Neural crest cell (in vitro differentiated cells): ENCODE data around the gene CACNA2D2. TPM values are rescaled to one million over a fixed set of nuclear protein-coding genes. Genes with fewer than 3 reads are reported as not detected.

Experiments used
- DNase-seq: peaks from one replicate; pipeline ENCODE4 v3.0.0; 2021; ENCODE audit warnings: low read depth, mixed read lengths, low spot score
- H3K27ac Mint-ChIP-seq: one replicate; pipeline ENCODE4 v1.8.0; 2021; ENCODE audit warnings: mild to moderate bottlenecking, mixed read lengths; ENCODE audit not compliant: unreplicated experiment
- H3K27me3 Mint-ChIP-seq: 2 replicates; pipeline ENCODE4 v1.8.0; 2021; ENCODE audit warnings: low read depth, mild to moderate bottlenecking, mixed read lengths
- H3K36me3 Mint-ChIP-seq: 2 replicates; pipeline ENCODE4 v1.8.0; 2021; ENCODE audit warnings: low read depth, mild to moderate bottlenecking, mixed read lengths
- H3K4me1 Mint-ChIP-seq: 2 replicates; pipeline ENCODE4 v1.8.0; 2021; ENCODE audit warnings: mixed read lengths
- H3K4me3 Mint-ChIP-seq: one replicate; pipeline ENCODE4 v1.8.0; 2021; ENCODE audit warnings: mild to moderate bottlenecking, mixed read lengths
- H3K9me3 Mint-ChIP-seq: 2 replicates; pipeline ENCODE4 v1.8.0; 2021; ENCODE audit warnings: mixed read lengths
- total RNA-seq: library from RNA; stranded (reverse); gene quantifications from 2 replicates; pipeline ENCODE4 v1.2.1, GENCODE V29; 2021
- TF ChIP-seq, protein P1 (sequence below): fragments of 200-600 bp; sonication (generic); conservative IDR thresholded peaks from 2 replicates; pipeline ENCODE4 v1.5.0; 2021; ENCODE audit warnings: antibody characterized with exemption, mild to moderate bottlenecking

Gene CACNA2D2
- total RNA-seq, 1 donor from 2014 or later = 8.7 TPM

DNA sequence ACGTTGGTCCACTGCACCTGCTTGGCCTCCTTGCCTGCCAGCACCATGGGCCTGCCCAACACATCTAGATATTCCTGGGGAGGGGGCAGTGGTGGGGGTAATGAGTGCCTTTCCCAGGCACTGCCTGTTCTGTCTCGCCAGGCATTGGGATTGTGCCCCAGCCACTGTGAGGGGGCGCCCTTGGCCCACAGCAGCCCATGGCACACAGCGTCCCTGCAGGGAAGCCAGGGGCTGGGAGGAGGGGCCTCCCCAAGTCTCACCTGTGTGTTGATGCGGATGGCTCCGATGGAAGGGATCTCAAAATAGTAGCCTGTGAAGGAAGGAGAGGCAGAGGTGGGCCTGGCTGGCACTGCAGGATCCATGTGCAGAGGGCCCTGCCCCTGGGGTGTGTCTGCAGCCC is 125.4 kb downstream of the CACNA2D2 start:
- Mint-ChIP-seq H3K27me3 (no peaks in the 10 kb centered on the region), H3K36me3 (no peaks in the 10 kb centered on the region), H3K4me1 (peaks cover 12% of the 10 kb centered on the region), H3K9me3 (no peaks in the 10 kb centered on the region), H3K27ac (no peak overlapping the region), H3K4me3 (no peak overlapping the region)
- TF ChIP-seq, protein P1, sequence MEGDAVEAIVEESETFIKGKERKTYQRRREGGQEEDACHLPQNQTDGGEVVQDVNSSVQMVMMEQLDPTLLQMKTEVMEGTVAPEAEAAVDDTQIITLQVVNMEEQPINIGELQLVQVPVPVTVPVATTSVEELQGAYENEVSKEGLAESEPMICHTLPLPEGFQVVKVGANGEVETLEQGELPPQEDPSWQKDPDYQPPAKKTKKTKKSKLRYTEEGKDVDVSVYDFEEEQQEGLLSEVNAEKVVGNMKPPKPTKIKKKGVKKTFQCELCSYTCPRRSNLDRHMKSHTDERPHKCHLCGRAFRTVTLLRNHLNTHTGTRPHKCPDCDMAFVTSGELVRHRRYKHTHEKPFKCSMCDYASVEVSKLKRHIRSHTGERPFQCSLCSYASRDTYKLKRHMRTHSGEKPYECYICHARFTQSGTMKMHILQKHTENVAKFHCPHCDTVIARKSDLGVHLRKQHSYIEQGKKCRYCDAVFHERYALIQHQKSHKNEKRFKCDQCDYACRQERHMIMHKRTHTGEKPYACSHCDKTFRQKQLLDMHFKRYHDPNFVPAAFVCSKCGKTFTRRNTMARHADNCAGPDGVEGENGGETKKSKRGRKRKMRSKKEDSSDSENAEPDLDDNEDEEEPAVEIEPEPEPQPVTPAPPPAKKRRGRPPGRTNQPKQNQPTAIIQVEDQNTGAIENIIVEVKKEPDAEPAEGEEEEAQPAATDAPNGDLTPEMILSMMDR = no peak
- DNase-seq = no peak

DNA sequence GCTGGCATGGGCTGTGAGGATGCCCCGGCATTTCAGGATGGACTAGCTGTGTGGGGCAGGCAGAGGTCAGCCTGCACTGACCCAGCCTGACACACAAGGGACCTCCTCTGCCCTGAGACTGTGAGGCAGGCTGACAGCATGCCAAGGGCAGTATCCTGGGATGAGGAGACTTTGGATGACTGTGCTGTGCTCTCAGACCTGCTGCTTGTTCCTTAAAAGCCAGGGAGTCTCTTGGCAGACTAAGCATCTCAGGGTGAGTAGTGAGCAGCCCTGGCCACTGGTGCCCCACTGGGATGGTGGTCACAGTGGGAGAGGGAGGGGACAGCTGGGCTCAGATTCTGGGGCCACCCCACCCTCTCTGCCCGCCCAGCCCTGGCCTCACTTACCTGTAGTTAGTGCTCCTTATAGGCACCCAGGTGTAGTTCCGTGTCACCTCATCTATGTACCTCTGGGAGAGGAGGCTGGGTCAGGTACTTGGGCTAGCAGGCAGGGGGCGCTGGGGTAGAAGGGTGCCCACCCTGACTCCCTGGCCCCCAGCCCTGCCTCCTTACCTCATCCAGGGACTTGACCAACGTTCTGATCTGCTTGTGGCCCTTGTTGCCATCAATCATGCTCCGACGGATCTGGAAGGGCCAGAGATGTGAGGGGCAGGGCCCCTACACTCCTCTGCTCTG is 128.0 kb downstream of the CACNA2D2 start:
- TF ChIP-seq, protein P1 = peak; percentile 21
- Mint-ChIP-seq H3K4me1 (peaks cover 25% of the 10 kb centered on the region), H3K9me3 (no peaks in the 10 kb centered on the region), H3K4me3 (no peak overlapping the region), H3K27me3 (no peaks in the 10 kb centered on the region), H3K27ac (no peak overlapping the region), H3K36me3 (no peaks in the 10 kb centered on the region)
- DNase-seq = no peak

DNA sequence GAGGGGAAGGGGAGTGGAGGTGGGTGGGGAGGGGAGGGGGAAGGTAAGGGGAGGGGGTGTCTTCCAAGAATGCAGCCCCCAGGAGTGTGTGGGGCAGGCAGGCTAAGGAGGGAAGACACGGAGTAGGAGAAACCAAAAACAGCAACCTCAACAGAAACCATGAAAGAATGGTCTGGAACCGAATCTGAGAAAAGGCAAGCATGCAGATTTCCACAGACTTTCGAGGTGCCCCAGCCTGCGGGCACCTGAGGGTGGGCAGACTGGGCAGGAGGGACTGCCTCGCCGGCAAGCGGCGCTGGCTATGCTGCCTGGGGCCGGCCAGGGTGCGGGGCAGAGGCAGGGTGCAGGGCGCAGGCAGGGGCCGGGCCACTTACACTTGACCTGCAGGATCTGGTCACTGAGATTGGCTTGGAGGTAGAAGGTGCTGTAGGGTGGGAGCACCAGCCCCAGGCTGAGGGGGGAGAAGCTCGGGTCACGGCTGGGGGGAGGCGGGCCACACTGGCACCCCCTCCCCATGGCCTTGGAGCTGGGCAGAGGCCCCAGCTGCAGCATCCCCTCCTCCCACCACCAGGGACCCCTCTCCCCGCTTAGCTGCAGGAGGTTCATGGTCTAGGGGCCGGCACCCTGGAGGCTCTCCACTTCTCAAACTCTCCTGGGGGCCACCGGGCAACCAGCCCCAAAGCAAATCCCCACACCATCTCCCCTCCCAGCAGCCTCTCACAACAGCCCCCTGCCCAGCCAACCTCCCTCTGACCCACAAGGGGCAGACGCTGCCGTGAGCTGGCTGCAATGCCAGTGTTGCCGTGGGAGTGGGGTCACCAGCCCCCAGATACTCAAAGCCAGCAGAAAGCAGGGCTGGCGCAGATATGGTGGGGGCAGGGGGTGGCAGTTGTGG is 128.8 kb downstream of the CACNA2D2 start:
- no peak overlapping the region for H3K27ac Mint-ChIP-seq
- DNase-seq = no peak
- no peak overlapping the region for H3K4me3 Mint-ChIP-seq
- no peaks in the 10 kb centered on the region for H3K9me3 Mint-ChIP-seq
- no peaks in the 10 kb centered on the region for H3K27me3 Mint-ChIP-seq
- TF ChIP-seq, protein P1 = no peak
- no peaks in the 10 kb centered on the region for H3K36me3 Mint-ChIP-seq
- peaks cover 25% of the 10 kb centered on the region for H3K4me1 Mint-ChIP-seq

DNA sequence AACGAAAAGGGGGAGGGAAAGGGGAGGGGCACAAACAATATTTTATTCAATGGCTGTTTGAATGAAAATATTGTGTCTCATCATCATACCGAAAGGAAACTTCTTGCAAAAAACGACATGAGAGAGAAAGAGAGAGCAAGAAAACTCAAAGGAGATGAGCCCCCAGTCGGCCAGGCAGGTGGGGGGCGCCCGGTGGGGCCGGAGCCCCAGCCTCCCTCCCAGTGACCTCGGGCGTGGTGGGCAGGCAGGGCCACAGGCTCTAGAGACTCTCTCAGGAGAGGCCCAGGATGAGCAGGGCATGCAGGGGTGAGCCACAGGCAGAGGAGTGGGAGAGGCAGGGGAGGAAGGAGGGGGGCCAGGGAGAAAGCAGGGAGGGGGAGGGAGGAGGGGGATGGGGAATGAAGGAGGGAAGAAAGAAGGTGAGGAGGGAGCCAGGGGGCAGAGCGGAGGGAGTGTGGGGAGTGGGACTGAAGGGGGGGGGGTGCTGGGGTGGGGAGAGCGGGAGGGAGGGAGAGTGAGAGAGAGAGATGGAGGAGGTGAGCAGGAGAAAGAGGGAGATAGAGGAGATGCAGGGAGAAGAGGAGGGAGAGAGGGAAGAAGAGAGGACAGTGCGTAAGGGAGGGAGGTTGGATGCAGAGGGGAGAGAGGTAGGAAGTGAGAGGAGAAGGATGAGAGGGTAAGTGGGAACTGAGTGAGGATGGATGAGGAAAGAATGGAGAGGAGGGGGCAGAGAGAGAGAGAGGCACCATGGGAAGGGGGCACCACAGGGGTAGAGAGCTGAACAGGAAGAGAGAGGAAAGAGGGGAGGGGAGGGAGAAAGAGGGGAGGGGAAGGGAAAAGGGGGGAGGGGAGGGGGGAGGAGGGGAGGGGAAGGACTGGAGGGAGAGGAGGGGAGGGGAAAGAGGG is 130.0 kb downstream of the CACNA2D2 start:
- no peak overlapping the region for H3K4me3 Mint-ChIP-seq
- DNase-seq = no peak
- no peaks in the 10 kb centered on the region for H3K27me3 Mint-ChIP-seq
- TF ChIP-seq, protein P1 = no peak
- H3K36me3 Mint-ChIP-seq = no peaks in the 10 kb centered on the region
- H3K9me3 Mint-ChIP-seq = no peaks in the 10 kb centered on the region
- H3K4me1 Mint-ChIP-seq = peaks cover 25% of the 10 kb centered on the region
- no peak overlapping the region for H3K27ac Mint-ChIP-seq

DNA sequence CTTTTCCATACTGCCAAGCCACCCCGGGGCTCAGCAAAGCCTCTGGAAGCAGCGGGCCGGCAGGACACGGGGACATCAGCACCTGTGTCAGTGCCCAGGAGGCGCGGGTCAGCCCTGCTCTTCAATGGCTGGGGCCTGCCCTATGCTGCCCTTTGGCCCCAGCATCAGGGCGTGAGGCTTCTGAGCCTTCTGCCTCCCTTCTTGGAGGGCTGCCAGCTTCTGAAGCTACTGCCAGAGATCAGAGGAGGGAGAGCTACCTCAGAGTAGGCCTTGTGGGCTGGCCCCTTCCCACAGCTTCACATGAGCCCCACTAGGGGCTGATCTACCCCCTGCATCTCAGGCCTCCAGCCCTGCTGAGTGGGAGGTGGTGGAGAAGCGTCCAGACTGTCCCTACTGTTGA is 131.1 kb downstream of the CACNA2D2 start:
- Mint-ChIP-seq H3K27ac (peak overlapping the region; percentile 93), H3K4me3 (no peak overlapping the region), H3K27me3 (no peaks in the 10 kb centered on the region), H3K4me1 (peaks cover 25% of the 10 kb centered on the region), H3K9me3 (no peaks in the 10 kb centered on the region), H3K36me3 (no peaks in the 10 kb centered on the region)
- DNase-seq = no peak
- TF ChIP-seq, protein P1 = no peak
